Measurements from ENCODE around the gene TAGAP.
"Not testable (repeated sequence)": the region's sequence is repeated elsewhere in the genome, so short reads cannot be mapped to it uniquely, and the experiment has no call there.

The TAGAP gene

DNA sequence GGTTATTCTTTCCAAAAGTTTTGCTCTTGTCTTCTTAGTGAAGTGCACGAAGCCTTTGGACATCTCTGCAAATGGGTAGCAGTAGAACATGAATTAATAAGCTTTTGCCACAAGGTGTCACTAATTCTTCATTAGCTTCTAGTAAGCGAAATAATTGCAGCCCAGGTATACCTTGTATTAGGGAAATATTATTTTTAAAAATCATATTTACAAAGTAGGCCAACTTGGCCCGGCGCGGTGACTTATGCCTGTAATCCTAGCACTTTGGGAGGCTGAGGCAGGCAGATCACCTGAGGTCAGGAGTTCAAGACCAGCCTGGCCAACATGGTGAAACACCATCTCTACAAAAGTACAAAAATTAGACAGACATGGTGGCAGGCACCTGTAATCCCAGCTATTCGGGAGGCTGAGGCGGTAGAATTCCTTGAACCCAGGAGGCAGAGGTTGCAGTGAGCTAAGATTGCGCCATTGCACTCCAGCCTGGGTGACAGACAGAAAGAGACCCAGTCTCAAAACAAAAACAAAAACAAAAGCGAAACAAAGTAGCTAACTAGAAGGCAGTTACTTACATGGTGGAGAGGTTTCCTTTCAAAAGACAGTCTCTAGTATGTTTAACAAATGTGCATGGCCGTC is 36.0 kb downstream of the TAGAP start:
- DNase-seq: peak; percentile 74

GRCh38 chr6:159007510-159007909 is 37.3 kb downstream of the TAGAP start:
- no peak for DNase-seq

DNA sequence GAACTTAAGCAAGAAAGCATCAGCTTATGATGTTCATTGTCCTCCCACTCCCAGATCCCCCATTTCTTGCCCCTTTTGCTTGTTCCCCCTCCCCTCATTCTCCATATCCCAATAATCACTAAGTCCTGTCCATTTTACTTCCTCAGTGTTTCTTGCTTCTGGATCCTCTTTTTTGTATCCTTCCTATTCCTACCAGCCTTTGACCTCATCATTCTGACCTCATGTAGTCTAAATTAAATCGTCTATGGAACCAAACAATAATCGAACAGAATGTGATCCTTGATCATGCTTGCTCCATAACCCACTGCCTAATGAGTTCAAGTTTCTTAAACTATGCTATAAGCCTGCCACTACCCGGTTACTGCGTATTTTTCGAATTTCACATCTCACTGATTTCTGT is 39.4 kb downstream of the TAGAP start:
- DNase-seq: no peak

DNA sequence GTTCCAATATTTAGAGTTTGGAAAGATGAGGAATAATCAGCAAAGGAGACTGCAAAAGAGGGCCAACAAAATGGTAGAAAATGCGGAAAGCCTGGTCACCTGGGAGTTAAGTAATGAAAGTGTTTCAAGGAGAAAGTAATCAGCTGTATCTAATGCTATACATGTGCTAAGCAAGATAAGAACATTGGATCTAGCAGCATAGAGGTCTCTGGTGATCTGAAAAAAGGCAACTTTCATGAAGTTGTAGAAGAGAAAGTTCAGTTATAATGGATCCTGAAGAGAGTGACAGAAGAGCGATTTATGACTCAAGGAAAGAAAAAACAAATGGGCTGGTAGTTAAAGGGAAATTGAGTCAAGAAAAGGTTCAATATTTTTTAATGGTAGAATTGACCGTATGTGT is 40.2 kb downstream of the TAGAP start:
- no peak for DNase-seq

GRCh38 chr6:159002432-159003155 is 42.2 kb downstream of the TAGAP start:
- DNase-seq: no peak

GRCh38 chr6:158999666-159000403 is 45.0 kb downstream of the TAGAP start, which contains the start of gene RSPH3:
RSPH3 (minus strand) TSS chr6:159000202; CDS start chr6:158999550, 652 bp downstream.
- peak; percentile 96 for DNase-seq

DNA sequence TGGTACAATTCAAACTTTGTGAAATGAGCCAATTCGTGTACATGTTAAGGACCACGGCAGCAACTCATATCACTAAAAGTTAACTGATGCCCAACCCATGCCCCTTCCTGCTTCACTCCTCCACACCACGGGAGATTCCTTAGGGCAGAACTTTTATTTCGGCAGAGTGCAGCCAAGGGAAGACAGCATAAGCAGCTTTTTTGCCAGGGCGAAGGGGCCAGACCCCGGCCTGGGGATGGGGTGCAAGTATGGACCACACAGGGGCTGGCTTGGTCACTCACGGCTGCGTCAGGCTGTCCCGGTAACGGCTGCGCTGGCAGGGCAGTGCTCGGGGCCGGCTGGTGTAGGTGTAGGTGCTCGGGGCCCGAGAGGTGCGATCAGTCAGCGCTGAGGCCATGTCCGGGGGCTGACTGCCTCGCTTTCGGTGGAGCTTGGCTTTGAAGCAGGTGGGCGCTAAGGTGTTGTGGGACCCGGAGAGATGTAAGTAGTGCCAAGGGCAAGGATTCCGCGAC is 45.6 kb downstream of the TAGAP start:
- no peak for DNase-seq

GRCh38 chr6:158996856-158997255 is 47.9 kb downstream of the TAGAP start:
- DNase-seq: no peak

GRCh38 chr6:158993639-158994038 is 51.2 kb downstream of the TAGAP start:
- DNase-seq: no peak

GRCh38 chr6:158991017-158991723 is 53.6 kb downstream of the TAGAP start:
- DNase-seq: no peak

GRCh38 chr6:158989711-158990110 is 55.1 kb downstream of the TAGAP start:
- DNase-seq: not testable (repeated sequence)

GRCh38 chr6:158988477-158988876 is 56.3 kb downstream of the TAGAP start:
- DNase-seq: no peak

GRCh38 chr6:158987657-158988056 is 57.1 kb downstream of the TAGAP start:
- DNase-seq: no peak
